ENCODE data around the gene EBF3. TPM values are rescaled to one million over a fixed set of nuclear protein-coding genes. Genes with fewer than 3 reads are reported as not detected.

Gene EBF3
- total RNA-seq, 1 donor from 2014 or later: 33.4 TPM

Small RNAs within 50 kb of the gene (small RNA-seq; reads per million reads assigned to genes)
- not detected for gene AL354950.2
- not detected for gene MIR4297

Other genes starting within 250 kb of the EBF3 start
- gene C10orf143, start 146.6 kb upstream of the EBF3 start, total RNA-seq: not detected
- gene GLRX3, start 172.1 kb upstream of the EBF3 start, total RNA-seq: 49.1 TPM